RWPE2 (cell line): ENCODE data around the gene ABITRAM.

Experiments
- ATAC-seq: fragments of 200-7000 bp; cut with Tn5 transposase; 3 replicates; pipeline ENCODE4 v1.9.1; 2021; ENCODE audit warnings: low read depth
- DNase-seq: peaks from one replicate; pipeline ENCODE4 v3.0.0-alpha.2; 2020; ENCODE audit warnings: low spot score
- H3K27ac ChIP-seq: fragments of 450-650 bp; 2 replicates; pipeline ENCODE4 v1.5.1; 2017; ENCODE audit warnings: mild to moderate bottlenecking; ENCODE audit not compliant: poor library complexity, severe bottlenecking
- H3K27me3 ChIP-seq: fragments of 250-450 bp; sonication (Bioruptor Pico); 2 replicates; pipeline ENCODE4 v1.5.1; 2021; ENCODE audit warnings: mild to moderate bottlenecking, moderate library complexity; ENCODE audit not compliant: insufficient read depth, poor library complexity, severe bottlenecking
- H3K36me3 ChIP-seq: fragments of 250-450 bp; sonication (Bioruptor Pico); 2 replicates; pipeline ENCODE4 v1.5.1; 2020; ENCODE audit warnings: low read depth, mild to moderate bottlenecking, moderate library complexity
- H3K4me1 ChIP-seq: fragments of 250-450 bp; sonication (Bioruptor Pico); 2 replicates; pipeline ENCODE4 v1.5.1; 2021; ENCODE audit warnings: mild to moderate bottlenecking, moderate library complexity; ENCODE audit not compliant: insufficient read depth, poor library complexity, severe bottlenecking
- H3K4me3 ChIP-seq: fragments of 250-450 bp; sonication (Bioruptor Pico); 2 replicates; pipeline ENCODE4 v1.5.1; 2021; ENCODE audit warnings: mild to moderate bottlenecking, moderate library complexity; ENCODE audit not compliant: severe bottlenecking
- H3K9me3 ChIP-seq: fragments of 250-450 bp; sonication (Bioruptor Pico); 2 replicates; pipeline ENCODE4 v1.5.1; 2021; ENCODE audit warnings: mild to moderate bottlenecking, moderate library complexity; ENCODE audit not compliant: severe bottlenecking
- CTCF ChIP-seq: fragments of 450-650 bp; IDR thresholded peaks from one replicate; pipeline ENCODE4 v1.5.1; 2017; ENCODE audit warnings: mild to moderate bottlenecking, moderate library complexity; ENCODE audit not compliant: poor library complexity, severe bottlenecking

ABITRAM gene

DNA sequence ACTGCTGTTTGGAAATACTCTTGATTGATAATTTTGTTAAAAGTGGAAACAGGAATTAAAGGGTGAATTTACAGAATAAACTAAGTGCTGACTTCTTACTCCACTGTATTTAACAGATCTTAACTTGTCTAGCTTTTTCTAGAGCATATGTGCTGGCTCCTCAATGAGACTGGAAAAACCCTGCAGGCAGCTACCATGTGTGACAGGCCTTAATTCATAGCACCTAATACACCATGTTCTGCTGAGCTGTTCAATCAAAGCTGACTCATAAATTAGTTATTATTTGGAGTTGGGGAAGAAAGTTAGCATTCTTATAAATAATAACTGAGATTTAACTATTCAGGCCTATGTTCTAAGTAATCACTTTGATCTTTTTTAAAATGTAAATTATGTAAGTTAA lies 49.7 kb downstream of the ABITRAM start:
- ATAC-seq = no peak
- no peaks in the 10 kb centered on the region for H3K27me3 ChIP-seq
- TF ChIP-seq CTCF = no peak
- H3K9me3 ChIP-seq = no peaks in the 10 kb centered on the region
- no peaks in the 10 kb centered on the region for H3K4me1 ChIP-seq
- no peak overlapping the region for H3K27ac ChIP-seq
- no peak for DNase-seq
- H3K36me3 ChIP-seq = peaks cover 81% of the 10 kb centered on the region
- H3K4me3 ChIP-seq = no peak overlapping the region
